HS-27A (cell line): ENCODE data around the gene PAH.
"Not testable (repeated sequence)": the region's sequence is repeated elsewhere in the genome, so short reads cannot be mapped to it uniquely, and the experiment has no call there.

Experiments
- DNase-seq: peaks from one replicate; pipeline ENCODE4 v3.0.0-alpha.2; 2012; ENCODE audit warnings: low read depth, missing footprints

PAH gene

GRCh38 chr12:102891756-102892155 lies 25.3 kb downstream of the PAH start:
- DNase-seq, result no peak

GRCh38 chr12:102888511-102888910 lies 28.5 kb downstream of the PAH start:
- DNase-seq, result no peak

GRCh38 chr12:102885043-102885932 lies 31.8 kb downstream of the PAH start:
- no peak for DNase-seq

GRCh38 chr12:102883204-102883799 lies 33.7 kb downstream of the PAH start:
- peak; percentile 5 for DNase-seq

GRCh38 chr12:102880783-102881182 lies 36.3 kb downstream of the PAH start:
- DNase-seq, result no peak

GRCh38 chr12:102879144-102879763 lies 37.8 kb downstream of the PAH start:
- DNase-seq, result peak; percentile 51

- DNase-seq, result no peak
These were observed 40.2 kb downstream of the PAH start for GRCh38 chr12:102876883-102877282.

- no peak for DNase-seq
These were observed 42.2 kb downstream of the PAH start for GRCh38 chr12:102874819-102875218.

GRCh38 chr12:102873077-102873476 lies 44.0 kb downstream of the PAH start:
- DNase-seq, result peak; percentile 7

GRCh38 chr12:102871014-102871413 lies 46.0 kb downstream of the PAH start:
- DNase-seq, result no peak

GRCh38 chr12:102869571-102869970 lies 47.5 kb downstream of the PAH start:
- no peak for DNase-seq

GRCh38 chr12:102865821-102866615 lies 51.0 kb downstream of the PAH start:
- no peak for DNase-seq

- DNase-seq, result no peak
These were observed 54.6 kb downstream of the PAH start for GRCh38 chr12:102862486-102862885.

- no peak for DNase-seq
These were observed 65.8 kb downstream of the PAH start for GRCh38 chr12:102851246-102851645.

GRCh38 chr12:102849722-102850447 lies 67.2 kb downstream of the PAH start:
- no peak for DNase-seq

- no peak for DNase-seq
These were observed 68.2 kb downstream of the PAH start for GRCh38 chr12:102848832-102849231.

GRCh38 chr12:102847131-102847530 lies 69.9 kb downstream of the PAH start:
- no peak for DNase-seq

GRCh38 chr12:102833687-102834441 lies 83.2 kb downstream of the PAH start:
- no peak for DNase-seq

GRCh38 chr12:102832826-102833225 lies 84.2 kb downstream of the PAH start:
- DNase-seq, result not testable (repeated sequence)

GRCh38 chr12:102824218-102824835 lies 92.7 kb downstream of the PAH start:
- DNase-seq, result no peak
